H1 (cell line): Measurements from ENCODE around the gene INO80.

ENCODE experiments used
- BRCA1 ChIP-seq: IDR thresholded peaks from 2 replicates; pipeline ENCODE4 v1.6.1; 2012; ENCODE audit warnings: low read depth, low read length, improper control_type of control experiment
- CREB1 ChIP-seq: IDR thresholded peaks from 2 replicates; pipeline ENCODE4 v1.6.1; 2012; ENCODE audit warnings: inconsistent platforms
- CTCF ChIP-seq, 3 experiments: IDR thresholded peaks; 1 replicate in 2 of 3; 2 replicates in 1 of 3; pipeline versions ENCODE4 v1.5.1 to v1.6.1; 2011; ENCODE audit warnings: low read length in 3 of 3, mild to moderate bottlenecking in 3 of 3, inconsistent platforms in 2 of 3, low read depth in 1 of 3, moderate library complexity in 1 of 3; ENCODE audit not compliant: insufficient read depth in 1 of 3; ENCODE audit errors: control extremely low read depth in 1 of 3
- EZH2 ChIP-seq: fragments of 200-600 bp; sonication (generic); IDR thresholded peaks from 2 replicates; pipeline ENCODE4 v1.7.1; 2012; ENCODE audit warnings: low read depth, mild to moderate bottlenecking, moderate library complexity, low read length, inconsistent platforms; ENCODE audit not compliant: severe bottlenecking
- HDAC6 ChIP-seq: IDR thresholded peaks from one replicate; pipeline ENCODE4 v1.7.1; 2012; ENCODE audit warnings: low read depth, mild to moderate bottlenecking, inconsistent platforms, low read length, moderate library complexity
- JUN ChIP-seq: IDR thresholded peaks from 2 replicates; pipeline ENCODE4 v1.6.1; 2011; ENCODE audit warnings: low read depth, mild to moderate bottlenecking, improper control_type of control experiment, low read length
- POLR2AphosphoS5 ChIP-seq: IDR thresholded peaks from 2 replicates; pipeline ENCODE4 v1.6.1; 2011; ENCODE audit warnings: low read depth, low read length
- POU5F1 ChIP-seq: IDR thresholded peaks from 2 replicates; pipeline ENCODE4 v1.6.1; 2011; ENCODE audit warnings: low read depth, mild to moderate bottlenecking, low read length, moderate library complexity
- SIRT6 ChIP-seq: IDR thresholded peaks from one replicate; pipeline ENCODE4 v1.7.1; 2012; ENCODE audit warnings: low read length, inconsistent platforms
- SP1 ChIP-seq: IDR thresholded peaks from 2 replicates; pipeline ENCODE4 v1.6.1; 2011; ENCODE audit warnings: low read depth, low read length
- SP2 ChIP-seq: IDR thresholded peaks from 2 replicates; pipeline ENCODE4 v1.6.1; 2012; ENCODE audit warnings: mild to moderate bottlenecking, low read length, inconsistent platforms
- SUZ12 ChIP-seq: fragments of 200-600 bp; sonication (generic); IDR thresholded peaks from 2 replicates; pipeline ENCODE4 v1.6.1; 2012; ENCODE audit warnings: mild to moderate bottlenecking, inconsistent platforms, low read length, moderate library complexity, mixed read lengths
- TAF1 ChIP-seq: IDR thresholded peaks from 2 replicates; pipeline ENCODE4 v1.6.1; 2011; ENCODE audit warnings: mild to moderate bottlenecking, low read depth, low read length
- TF ChIP-seq, protein P1 (sequence below): fragments of 300-600 bp; sonication (generic); IDR thresholded peaks from 2 replicates; pipeline ENCODE4 v1.7.1; 2012; ENCODE audit warnings: low read length, moderate library complexity, mild to moderate bottlenecking, inconsistent platforms; ENCODE audit not compliant: insufficient replicate concordance

- no peak for TF ChIP-seq POLR2AphosphoS5
- no peak for TF ChIP-seq CTCF (IDR thresholded peaks at IDR 0.05; ENCODE audit: control extremely low read depth in 1 of 3, insufficient read depth in 1 of 3, low read depth in 1 of 3, low read length in 3 of 3)
- TF ChIP-seq, protein P1, sequence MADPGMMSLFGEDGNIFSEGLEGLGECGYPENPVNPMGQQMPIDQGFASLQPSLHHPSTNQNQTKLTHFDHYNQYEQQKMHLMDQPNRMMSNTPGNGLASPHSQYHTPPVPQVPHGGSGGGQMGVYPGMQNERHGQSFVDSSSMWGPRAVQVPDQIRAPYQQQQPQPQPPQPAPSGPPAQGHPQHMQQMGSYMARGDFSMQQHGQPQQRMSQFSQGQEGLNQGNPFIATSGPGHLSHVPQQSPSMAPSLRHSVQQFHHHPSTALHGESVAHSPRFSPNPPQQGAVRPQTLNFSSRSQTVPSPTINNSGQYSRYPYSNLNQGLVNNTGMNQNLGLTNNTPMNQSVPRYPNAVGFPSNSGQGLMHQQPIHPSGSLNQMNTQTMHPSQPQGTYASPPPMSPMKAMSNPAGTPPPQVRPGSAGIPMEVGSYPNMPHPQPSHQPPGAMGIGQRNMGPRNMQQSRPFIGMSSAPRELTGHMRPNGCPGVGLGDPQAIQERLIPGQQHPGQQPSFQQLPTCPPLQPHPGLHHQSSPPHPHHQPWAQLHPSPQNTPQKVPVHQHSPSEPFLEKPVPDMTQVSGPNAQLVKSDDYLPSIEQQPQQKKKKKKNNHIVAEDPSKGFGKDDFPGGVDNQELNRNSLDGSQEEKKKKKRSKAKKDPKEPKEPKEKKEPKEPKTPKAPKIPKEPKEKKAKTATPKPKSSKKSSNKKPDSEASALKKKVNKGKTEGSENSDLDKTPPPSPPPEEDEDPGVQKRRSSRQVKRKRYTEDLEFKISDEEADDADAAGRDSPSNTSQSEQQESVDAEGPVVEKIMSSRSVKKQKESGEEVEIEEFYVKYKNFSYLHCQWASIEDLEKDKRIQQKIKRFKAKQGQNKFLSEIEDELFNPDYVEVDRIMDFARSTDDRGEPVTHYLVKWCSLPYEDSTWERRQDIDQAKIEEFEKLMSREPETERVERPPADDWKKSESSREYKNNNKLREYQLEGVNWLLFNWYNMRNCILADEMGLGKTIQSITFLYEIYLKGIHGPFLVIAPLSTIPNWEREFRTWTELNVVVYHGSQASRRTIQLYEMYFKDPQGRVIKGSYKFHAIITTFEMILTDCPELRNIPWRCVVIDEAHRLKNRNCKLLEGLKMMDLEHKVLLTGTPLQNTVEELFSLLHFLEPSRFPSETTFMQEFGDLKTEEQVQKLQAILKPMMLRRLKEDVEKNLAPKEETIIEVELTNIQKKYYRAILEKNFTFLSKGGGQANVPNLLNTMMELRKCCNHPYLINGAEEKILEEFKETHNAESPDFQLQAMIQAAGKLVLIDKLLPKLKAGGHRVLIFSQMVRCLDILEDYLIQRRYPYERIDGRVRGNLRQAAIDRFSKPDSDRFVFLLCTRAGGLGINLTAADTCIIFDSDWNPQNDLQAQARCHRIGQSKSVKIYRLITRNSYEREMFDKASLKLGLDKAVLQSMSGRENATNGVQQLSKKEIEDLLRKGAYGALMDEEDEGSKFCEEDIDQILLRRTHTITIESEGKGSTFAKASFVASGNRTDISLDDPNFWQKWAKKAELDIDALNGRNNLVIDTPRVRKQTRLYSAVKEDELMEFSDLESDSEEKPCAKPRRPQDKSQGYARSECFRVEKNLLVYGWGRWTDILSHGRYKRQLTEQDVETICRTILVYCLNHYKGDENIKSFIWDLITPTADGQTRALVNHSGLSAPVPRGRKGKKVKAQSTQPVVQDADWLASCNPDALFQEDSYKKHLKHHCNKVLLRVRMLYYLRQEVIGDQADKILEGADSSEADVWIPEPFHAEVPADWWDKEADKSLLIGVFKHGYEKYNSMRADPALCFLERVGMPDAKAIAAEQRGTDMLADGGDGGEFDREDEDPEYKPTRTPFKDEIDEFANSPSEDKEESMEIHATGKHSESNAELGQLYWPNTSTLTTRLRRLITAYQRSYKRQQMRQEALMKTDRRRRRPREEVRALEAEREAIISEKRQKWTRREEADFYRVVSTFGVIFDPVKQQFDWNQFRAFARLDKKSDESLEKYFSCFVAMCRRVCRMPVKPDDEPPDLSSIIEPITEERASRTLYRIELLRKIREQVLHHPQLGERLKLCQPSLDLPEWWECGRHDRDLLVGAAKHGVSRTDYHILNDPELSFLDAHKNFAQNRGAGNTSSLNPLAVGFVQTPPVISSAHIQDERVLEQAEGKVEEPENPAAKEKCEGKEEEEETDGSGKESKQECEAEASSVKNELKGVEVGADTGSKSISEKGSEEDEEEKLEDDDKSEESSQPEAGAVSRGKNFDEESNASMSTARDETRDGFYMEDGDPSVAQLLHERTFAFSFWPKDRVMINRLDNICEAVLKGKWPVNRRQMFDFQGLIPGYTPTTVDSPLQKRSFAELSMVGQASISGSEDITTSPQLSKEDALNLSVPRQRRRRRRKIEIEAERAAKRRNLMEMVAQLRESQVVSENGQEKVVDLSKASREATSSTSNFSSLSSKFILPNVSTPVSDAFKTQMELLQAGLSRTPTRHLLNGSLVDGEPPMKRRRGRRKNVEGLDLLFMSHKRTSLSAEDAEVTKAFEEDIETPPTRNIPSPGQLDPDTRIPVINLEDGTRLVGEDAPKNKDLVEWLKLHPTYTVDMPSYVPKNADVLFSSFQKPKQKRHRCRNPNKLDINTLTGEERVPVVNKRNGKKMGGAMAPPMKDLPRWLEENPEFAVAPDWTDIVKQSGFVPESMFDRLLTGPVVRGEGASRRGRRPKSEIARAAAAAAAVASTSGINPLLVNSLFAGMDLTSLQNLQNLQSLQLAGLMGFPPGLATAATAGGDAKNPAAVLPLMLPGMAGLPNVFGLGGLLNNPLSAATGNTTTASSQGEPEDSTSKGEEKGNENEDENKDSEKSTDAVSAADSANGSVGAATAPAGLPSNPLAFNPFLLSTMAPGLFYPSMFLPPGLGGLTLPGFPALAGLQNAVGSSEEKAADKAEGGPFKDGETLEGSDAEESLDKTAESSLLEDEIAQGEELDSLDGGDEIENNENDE, result no peak
- no peak for TF ChIP-seq SIRT6
- no peak for TF ChIP-seq BRCA1
- TF ChIP-seq CREB1, result no peak
- TF ChIP-seq POU5F1, result no peak
- TF ChIP-seq EZH2, result no peak
- no peak for TF ChIP-seq SP1
- no peak for TF ChIP-seq SP2
- no peak for TF ChIP-seq SUZ12
- no peak for TF ChIP-seq TAF1
- TF ChIP-seq HDAC6, result no peak
- TF ChIP-seq JUN, result no peak
Measured at GRCh38 chr15:41025393-41025792, 90.7 kb downstream of the INO80 start.
